ENCODE data around the gene TP53INP2. TPM values are rescaled to one million over a fixed set of nuclear protein-coding genes. Genes with fewer than 3 reads are reported as not detected.

TP53INP2 gene
- total RNA-seq, 4 donors from 2014 or later, result 21.9 to 39.7 (median 31.2) TPM

Small RNAs within 50 kb of the gene (small RNA-seq; reads per million reads assigned to genes)
- not detected for gene AL118520.1

Other genes with a start within 250 kb of the TP53INP2 start
- 100 to 1,000 TPM; 119 to 231 (median 210) TPM for gene DYNLRB1, start 187.9 kb upstream of the TP53INP2 start, total RNA-seq
- 100 to 1,000 TPM; 119 to 163 (median 130) TPM for gene MAP1LC3A, start 145.6 kb upstream of the TP53INP2 start, total RNA-seq
- gene PIGU, start 27.3 kb upstream of the TP53INP2 start, total RNA-seq, result 10 to 100 TPM; 12.1 to 25.8 (median 18.0) TPM
- 10 to 100 TPM; 26.5 to 33.8 (median 32.3) TPM for gene NCOA6, start 121.3 kb downstream of the TP53INP2 start, total RNA-seq
- gene GGT7, start 168.5 kb downstream of the TP53INP2 start, total RNA-seq, result 10 to 100 TPM; 24.1 to 41.1 (median 37.6) TPM
- gene ACSS2, start 172.3 kb downstream of the TP53INP2 start, total RNA-seq, result 10 to 100 TPM; 48.5 to 89.6 (median 68.1) TPM